ENCODE results near the gene EHD2. TPM values are rescaled to one million over a fixed set of nuclear protein-coding genes. Genes with fewer than 3 reads are reported as not detected.

EHD2 gene
- total RNA-seq, 1 experiment from 2014 or later: 2.9 TPM

- Histone ChIP-seq H3K4me1 (ENCODE audit: insufficient read depth, low read length, poor library complexity, severe bottlenecking) (no peaks in the 10 kb centered on the region), H3K36me3 (ENCODE audit: insufficient read depth, low read length, poor library complexity, severe bottlenecking) (no peaks in the 10 kb centered on the region), H3K4me3 (ENCODE audit: low read depth, low read length, poor library complexity, severe bottlenecking) (no peak overlapping the region), H3K27me3 (replicated peaks; ENCODE audit: insufficient read depth, low read depth, low read length, poor library complexity) (no peaks in the 10 kb centered on the region), H3K27ac (ENCODE audit: low read depth, low read length, poor library complexity, severe bottlenecking) (no peak overlapping the region), H3K9me3 (ENCODE audit: low read depth, low read length, poor library complexity, severe bottlenecking) (no peaks in the 10 kb centered on the region)
- BruUV-seq (replicated peaks): no TSS peak
- ChIA-PET POLR2A (ENCODE audit: low non-redundant PET) (no interaction called here), CTCF (interaction anchor here (0.5 to 1.6 kb wide), 8 partner anchors 10 to 329 kb away, joined by 3 to 17 read pairs (median 4); no protein-coding TSS in a partner anchor)
- DNase-seq (ENCODE audit: low spot score): peak; percentile 71
- intact Hi-C loops (cut with micrococcal nuclease; ENCODE audit: unreplicated experiment): loop anchor here (1.0 kb wide), 1 partner anchor 23 kb away; no protein-coding TSS in a partner anchor
- TF ChIP-seq EZH2 (IDR thresholded peaks at IDR 0.05; ENCODE audit: borderline replicate concordance, low read depth, low read length, poor library complexity, severe bottlenecking) (no peak), CTCF (conservative IDR thresholded peaks at IDR 0.05; ENCODE audit: low read depth, low read length) (peak; percentile 88)
Measured at GRCh38 chr19:47765523-47766358, 52.5 kb downstream of the EHD2 start.

GRCh38 chr19:47766359-47766620 lies 53.1 kb downstream of the EHD2 start:
- DNase-seq (ENCODE audit: low spot score): no peak
- TF ChIP-seq EZH2 (IDR thresholded peaks at IDR 0.05; ENCODE audit: borderline replicate concordance, low read depth, low read length, poor library complexity, severe bottlenecking) (no peak), CTCF (conservative IDR thresholded peaks at IDR 0.05; ENCODE audit: low read depth, low read length) (no peak)
- Histone ChIP-seq H3K4me1 (ENCODE audit: insufficient read depth, low read length, poor library complexity, severe bottlenecking) (no peaks in the 10 kb centered on the region), H3K4me3 (ENCODE audit: low read depth, low read length, poor library complexity, severe bottlenecking) (no peak overlapping the region), H3K27me3 (replicated peaks; ENCODE audit: insufficient read depth, low read depth, low read length, poor library complexity) (no peaks in the 10 kb centered on the region), H3K36me3 (ENCODE audit: insufficient read depth, low read length, poor library complexity, severe bottlenecking) (no peaks in the 10 kb centered on the region), H3K9me3 (ENCODE audit: low read depth, low read length, poor library complexity, severe bottlenecking) (no peaks in the 10 kb centered on the region), H3K27ac (ENCODE audit: low read depth, low read length, poor library complexity, severe bottlenecking) (no peak overlapping the region)
- POLR2A ChIA-PET (ENCODE audit: low non-redundant PET): no interaction called here
- no TSS peak for BruUV-seq (replicated peaks)
- intact Hi-C loops (cut with micrococcal nuclease; ENCODE audit: unreplicated experiment): loop anchor here (1.0 kb wide), 1 partner anchor 22 kb away; no protein-coding TSS in a partner anchor
- CTCF ChIA-PET: interaction anchor here (0.5 to 1.6 kb wide), 4 partner anchors 10 to 45 kb away, joined by 4 to 17 read pairs (median 9); no protein-coding TSS in a partner anchor

GRCh38 chr19:47766670-47767069 lies 53.4 kb downstream of the EHD2 start:
- Histone ChIP-seq H3K4me1 (ENCODE audit: insufficient read depth, low read length, poor library complexity, severe bottlenecking) (no peaks in the 10 kb centered on the region), H3K27me3 (replicated peaks; ENCODE audit: insufficient read depth, low read depth, low read length, poor library complexity) (no peaks in the 10 kb centered on the region), H3K36me3 (ENCODE audit: insufficient read depth, low read length, poor library complexity, severe bottlenecking) (no peaks in the 10 kb centered on the region), H3K4me3 (ENCODE audit: low read depth, low read length, poor library complexity, severe bottlenecking) (no peak overlapping the region), H3K9me3 (ENCODE audit: low read depth, low read length, poor library complexity, severe bottlenecking) (no peaks in the 10 kb centered on the region), H3K27ac (ENCODE audit: low read depth, low read length, poor library complexity, severe bottlenecking) (no peak overlapping the region)
- POLR2A ChIA-PET (ENCODE audit: low non-redundant PET): no interaction called here
- CTCF ChIA-PET: no interaction called here
- TF ChIP-seq CTCF (conservative IDR thresholded peaks at IDR 0.05; ENCODE audit: low read depth, low read length) (no peak), EZH2 (IDR thresholded peaks at IDR 0.05; ENCODE audit: borderline replicate concordance, low read depth, low read length, poor library complexity, severe bottlenecking) (no peak)
- intact Hi-C loops (cut with micrococcal nuclease; ENCODE audit: unreplicated experiment): loop anchor here (1.0 kb wide), 1 partner anchor 22 kb away; no protein-coding TSS in a partner anchor
- no TSS peak for BruUV-seq (replicated peaks)
- DNase-seq (ENCODE audit: low spot score): no peak

All from A673 (cell line).